Ureter (tissue), 1 donor: ENCODE measurements around the gene DIAPH3. TPM values are rescaled to one million over a fixed set of nuclear protein-coding genes. Genes with fewer than 3 reads are reported as not detected.

Experiments used
- DNase-seq: peaks from one replicate; pipeline ENCODE4 v3.0.0-alpha.2; 2020; ENCODE audit warnings: low spot score
- total RNA-seq: library from RNA; stranded (reverse); gene quantifications from one replicate; pipeline ENCODE4 v1.2.4, GENCODE V29; 2023
- donor health status: DM: yes; HTN: yes; CAD: no.

Gene DIAPH3
- total RNA-seq, 1 donor from 2014 or later, result 0.23 TPM

GRCh38 chr13:59728896-59729545 lies 434.7 kb downstream of the DIAPH3 start:
- DNase-seq, result no peak

GRCh38 chr13:59721926-59722910 lies 441.5 kb downstream of the DIAPH3 start:
- no peak for DNase-seq

DNA sequence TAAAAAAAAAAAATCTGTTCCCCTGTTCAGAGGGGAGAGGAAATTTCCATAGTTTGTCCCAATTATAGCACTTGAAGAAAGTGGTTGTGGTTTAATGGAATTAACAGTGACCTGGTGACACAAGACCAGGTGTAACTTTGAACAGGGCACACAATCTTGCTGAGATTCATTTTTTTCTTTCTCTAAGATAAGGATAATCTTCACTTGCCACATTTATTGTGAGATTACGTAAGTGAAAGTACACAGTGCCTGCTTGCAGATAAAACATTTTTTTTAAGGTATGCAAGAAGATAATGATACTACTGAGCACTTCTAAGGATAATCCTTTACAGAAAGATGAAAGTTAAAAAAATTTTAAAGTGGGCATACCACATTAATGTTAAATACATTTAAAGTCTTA lies 448.1 kb downstream of the DIAPH3 start:
- DNase-seq, result no peak

- no peak for DNase-seq
Measured at GRCh38 chr13:59710996-59711701, 452.6 kb downstream of the DIAPH3 start.

DNA sequence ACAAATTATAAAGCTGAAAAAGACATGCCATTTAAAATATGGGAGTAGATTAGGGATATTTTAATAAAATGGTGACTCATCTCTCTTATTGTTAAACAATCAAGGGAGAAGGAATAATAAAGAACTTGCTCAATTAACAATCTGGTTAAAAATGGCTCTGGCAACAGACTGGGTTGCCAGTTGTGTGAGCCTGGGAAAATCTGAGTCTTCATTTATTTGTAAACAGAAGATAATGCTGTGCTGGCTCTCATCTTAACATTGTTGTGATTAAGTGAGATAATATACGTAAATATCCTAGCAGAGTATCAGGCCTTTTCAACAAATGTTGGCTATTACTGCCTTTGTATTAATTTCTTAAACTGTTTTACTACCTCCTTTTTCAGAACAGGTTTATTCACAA lies 453.3 kb downstream of the DIAPH3 start:
- DNase-seq, result no peak

GRCh38 chr13:59706101-59706976 lies 457.4 kb downstream of the DIAPH3 start:
- DNase-seq, result no peak

DNA sequence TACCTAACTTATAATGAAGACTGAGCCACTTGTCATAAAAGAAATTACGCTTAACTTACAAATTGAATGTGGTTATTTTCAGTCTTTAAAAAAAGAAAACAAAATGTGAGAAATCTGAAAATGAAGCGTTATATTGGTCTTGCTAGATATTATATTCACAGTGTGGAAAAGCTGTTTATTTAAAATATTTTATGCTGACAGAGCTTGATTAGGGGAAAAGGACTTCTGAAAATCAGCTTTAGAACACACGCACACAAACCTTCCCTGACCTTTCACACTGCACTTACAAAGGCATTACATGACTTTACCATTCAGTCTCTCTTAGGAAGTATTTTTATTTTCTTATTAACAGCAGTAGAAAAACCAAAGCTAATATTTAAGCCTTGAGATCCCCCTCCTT lies 461.5 kb downstream of the DIAPH3 start:
- DNase-seq, result no peak

- DNase-seq, result no peak
Measured at GRCh38 chr13:59701261-59701660, 462.5 kb downstream of the DIAPH3 start.

DNA sequence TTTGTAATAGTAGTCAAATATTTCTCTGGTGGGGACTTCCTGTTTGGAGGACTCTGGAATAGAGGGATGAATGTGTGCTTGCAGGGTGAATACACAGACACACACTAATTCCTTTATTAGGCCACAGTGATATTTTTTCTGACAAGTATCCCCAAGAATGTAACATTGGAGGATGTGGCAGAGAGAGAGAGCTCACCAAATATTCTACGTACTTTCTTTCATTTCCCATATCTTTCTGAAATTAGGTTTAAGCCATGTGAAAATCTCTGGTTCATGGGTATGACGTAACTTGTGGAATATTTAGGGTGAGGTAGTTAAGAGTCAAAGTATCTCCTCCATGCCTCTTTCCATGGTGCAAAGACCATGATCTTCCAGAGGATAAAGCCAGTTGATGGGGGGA lies 463.4 kb downstream of the DIAPH3 start:
- no peak for DNase-seq

DNA sequence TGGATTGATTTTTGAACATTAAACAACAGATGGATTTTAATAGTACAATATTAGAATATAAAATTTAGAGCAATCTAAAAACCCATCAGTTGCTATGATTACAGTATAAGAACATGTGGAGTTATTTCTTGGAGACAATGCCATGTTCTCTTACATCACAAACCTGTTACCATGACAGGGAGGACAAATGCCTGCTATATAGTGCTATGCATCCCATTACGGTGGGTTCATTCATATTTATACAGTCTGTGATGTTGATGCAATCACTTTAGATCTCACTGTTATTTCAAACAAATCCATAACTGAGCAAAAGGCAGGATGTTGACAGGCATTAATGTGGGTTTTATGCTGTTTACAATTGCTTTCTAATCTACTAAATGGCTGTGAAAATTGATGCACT lies 467.5 kb downstream of the DIAPH3 start:
- DNase-seq, result no peak

DNA sequence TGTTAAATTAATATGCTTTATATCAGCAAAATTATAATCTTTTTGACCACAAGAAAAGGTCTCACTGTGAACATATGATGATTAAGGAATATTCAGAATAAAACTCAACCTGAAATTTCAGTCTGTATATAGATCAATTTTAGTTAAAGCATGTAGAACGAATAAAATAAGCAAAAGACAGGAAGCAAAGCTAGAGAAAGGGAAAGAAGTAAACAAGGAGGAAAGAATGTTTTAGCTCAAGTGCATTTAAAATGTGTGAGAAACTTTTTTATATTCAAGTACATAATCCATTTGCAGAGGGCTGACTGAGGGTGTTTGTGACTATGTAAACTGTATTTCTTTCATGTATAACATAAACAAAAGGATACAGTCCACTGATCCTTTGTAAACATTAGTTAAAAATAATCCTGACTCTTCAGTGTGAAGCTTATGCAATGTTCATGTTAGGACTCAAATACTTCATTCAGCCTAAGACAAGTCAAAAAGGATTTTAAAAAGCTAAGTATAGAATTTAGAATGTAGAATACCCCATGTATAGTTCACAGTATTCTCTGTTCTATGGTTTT lies 472.1 kb downstream of the DIAPH3 start:
- no peak for DNase-seq

DNA sequence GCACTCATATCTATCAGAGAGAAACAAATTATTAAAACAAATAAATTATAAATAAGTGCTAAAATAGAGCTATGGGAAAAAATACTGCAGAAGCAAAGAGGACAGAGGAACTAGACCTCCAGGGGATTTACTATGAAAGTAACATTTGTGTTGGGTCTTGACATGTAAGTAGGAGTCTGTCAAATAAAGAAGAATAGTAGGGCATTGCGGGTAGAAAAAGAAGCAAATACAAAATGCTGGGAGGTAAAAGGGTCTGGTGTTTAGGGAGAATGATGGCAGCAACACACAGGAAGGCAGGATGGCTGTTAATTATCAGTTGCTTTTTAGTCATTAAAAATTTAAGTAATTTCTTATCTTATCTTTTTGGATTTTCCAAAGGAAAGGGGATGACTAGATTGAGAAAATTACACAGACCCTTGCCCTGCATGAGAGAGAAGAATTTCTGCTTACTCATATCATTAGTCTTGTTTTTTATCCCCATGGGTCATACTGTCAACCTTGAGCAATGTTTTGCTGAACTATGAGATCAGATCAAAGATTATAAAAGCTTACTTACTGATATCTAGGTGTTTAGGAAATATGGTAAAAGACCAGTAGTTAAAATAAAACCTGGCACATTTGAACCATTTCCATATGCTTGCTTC lies 472.7 kb downstream of the DIAPH3 start:
- no peak for DNase-seq

- no peak for DNase-seq
Measured at GRCh38 chr13:59689057-59689456, 474.7 kb downstream of the DIAPH3 start.

DNA sequence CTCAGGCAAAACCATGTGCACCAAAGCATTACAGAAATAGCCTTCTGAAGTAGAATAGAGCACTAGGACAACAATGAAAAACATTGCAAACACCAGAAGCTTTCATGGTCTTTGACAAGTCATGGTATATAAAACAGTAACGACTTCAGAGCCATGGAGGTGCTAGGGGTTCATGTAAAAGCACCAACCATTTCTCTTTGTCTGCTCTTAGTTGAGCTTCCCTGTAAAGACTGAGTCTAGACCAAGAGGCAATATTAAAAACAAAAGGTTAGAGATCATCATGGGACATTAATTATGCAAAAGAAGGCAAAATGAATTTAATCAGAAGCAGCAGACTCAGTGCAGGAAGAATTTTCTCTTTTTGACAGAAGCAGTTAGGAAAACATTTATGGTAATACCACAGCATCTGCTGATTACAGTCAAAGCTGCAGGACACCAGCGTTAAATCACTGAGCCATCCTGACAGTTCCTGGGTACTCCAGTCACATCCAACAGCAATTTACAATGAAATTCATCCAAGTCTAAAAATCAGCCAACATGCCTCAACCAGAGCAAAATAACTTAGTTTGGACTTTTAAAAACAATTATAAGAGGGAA lies 476.8 kb downstream of the DIAPH3 start:
- no peak for DNase-seq

- DNase-seq, result no peak
Measured at GRCh38 chr13:59684105-59684504, 479.6 kb downstream of the DIAPH3 start.

DNA sequence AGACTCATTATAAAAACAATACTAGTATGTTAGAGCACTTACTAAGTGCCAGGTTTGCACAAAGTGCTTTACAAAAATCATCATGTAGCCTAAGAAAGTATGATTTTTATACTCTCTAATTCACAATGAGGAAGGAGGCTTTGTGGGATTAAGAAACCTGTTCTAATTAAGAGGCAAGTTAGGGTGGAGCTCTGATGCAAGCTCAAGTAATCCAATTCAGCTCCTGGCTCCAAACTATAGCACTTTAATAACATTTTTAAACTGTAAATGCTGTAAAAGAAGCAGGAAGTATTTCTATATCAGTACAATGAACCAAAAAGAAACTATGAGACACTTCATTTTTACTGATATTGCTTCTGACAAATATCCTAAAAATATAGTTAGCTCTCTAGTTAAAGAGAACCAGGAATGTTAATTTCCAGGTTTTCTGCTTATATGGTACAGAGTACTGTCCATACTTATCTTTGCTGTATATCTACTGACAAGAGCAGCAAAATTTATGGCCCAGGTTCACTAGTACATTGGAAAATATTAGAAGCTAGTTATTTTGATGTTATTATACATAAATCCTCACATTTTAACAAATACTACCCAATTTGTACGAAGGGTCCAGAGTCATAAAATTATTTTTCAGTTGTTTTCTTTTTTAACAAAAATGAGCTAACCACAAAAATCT lies 482.0 kb downstream of the DIAPH3 start:
- no peak for DNase-seq

- DNase-seq, result no peak
Measured at GRCh38 chr13:59680429-59681024, 483.2 kb downstream of the DIAPH3 start.

DNA sequence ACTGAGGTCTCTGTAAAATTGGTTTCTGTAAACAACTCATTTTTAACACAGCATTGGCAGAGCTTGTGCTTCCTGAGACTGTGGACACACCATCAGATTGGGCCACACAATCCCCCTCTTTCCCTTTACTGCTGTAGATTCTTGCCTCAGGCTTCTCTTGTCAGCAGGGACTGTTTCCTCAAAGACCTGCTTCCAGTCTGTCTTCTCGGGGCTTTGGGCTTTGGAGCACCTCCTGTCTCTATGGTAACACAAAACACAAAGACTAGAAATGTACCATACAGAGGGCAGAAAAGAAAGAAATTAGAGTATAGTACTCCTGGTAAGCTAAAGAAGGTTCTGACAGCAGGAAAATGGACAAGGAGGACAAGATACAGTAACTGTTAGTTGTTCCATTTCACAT lies 484.5 kb downstream of the DIAPH3 start:
- DNase-seq, result no peak
